OCI-LY7 (cell line): ENCODE data around the gene CCDC102B.

Source experiments
- EZH2phosphoT487 ChIP-seq: fragments of 200-600 bp; sonication (generic); IDR thresholded peaks from 2 replicates; pipeline ENCODE4 v1.6.1; 2018; ENCODE audit warnings: low read depth, borderline replicate concordance, mild to moderate bottlenecking, mixed run types, antibody characterized with exemption, low read length, moderate library complexity, mixed read lengths
- TF ChIP-seq, protein P1 (sequence below): fragments of 200-600 bp; sonication (generic); conservative IDR thresholded peaks from 2 replicates; pipeline ENCODE4 v1.5.1; 2014; ENCODE audit warnings: mild to moderate bottlenecking, antibody characterized with exemption, low read length, moderate library complexity, mixed read lengths

DNA sequence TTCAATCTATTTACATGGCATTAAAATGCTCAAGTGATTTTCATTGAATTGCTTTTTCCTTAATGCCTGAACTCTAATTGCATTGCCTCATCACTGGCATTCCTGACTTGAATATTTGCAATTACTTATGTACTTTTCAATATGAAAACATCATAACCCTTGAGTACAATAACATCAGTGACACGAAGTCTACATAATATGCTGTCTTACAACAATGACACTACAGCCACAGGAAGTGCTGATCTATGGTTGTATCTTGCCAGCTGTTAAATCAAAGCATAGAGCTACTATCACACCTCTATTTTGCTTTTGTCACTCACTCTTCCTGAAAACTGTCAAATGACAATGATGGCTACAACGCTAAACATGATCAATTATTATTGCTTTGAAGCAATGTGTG, 156.9 kb downstream of the CCDC102B start:
- TF ChIP-seq EZH2phosphoT487 = no peak
- TF ChIP-seq, protein P1, sequence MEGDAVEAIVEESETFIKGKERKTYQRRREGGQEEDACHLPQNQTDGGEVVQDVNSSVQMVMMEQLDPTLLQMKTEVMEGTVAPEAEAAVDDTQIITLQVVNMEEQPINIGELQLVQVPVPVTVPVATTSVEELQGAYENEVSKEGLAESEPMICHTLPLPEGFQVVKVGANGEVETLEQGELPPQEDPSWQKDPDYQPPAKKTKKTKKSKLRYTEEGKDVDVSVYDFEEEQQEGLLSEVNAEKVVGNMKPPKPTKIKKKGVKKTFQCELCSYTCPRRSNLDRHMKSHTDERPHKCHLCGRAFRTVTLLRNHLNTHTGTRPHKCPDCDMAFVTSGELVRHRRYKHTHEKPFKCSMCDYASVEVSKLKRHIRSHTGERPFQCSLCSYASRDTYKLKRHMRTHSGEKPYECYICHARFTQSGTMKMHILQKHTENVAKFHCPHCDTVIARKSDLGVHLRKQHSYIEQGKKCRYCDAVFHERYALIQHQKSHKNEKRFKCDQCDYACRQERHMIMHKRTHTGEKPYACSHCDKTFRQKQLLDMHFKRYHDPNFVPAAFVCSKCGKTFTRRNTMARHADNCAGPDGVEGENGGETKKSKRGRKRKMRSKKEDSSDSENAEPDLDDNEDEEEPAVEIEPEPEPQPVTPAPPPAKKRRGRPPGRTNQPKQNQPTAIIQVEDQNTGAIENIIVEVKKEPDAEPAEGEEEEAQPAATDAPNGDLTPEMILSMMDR = no peak
